Neuronal stem cell (in vitro differentiated cells): ENCODE results near the gene OLFML2B.

Experiments
- DNase-seq: peaks from one replicate; pipeline ENCODE4 v3.0.0-alpha.2; 2013; ENCODE audit warnings: low spot score
- H2AFZ ChIP-seq: one replicate; pipeline ENCODE4 v1.6.1; 2013; ENCODE audit warnings: mild to moderate bottlenecking, low read length, inconsistent platforms
- H2AK5ac ChIP-seq: 2 replicates; pipeline ENCODE4 v1.6.1; 2013; ENCODE audit warnings: low read depth, mild to moderate bottlenecking, inconsistent platforms, low read length, moderate library complexity, mixed read lengths
- H2BK120ac ChIP-seq: 2 replicates; pipeline ENCODE4 v1.6.1; 2013; ENCODE audit warnings: low read depth, mild to moderate bottlenecking, inconsistent platforms, low read length, moderate library complexity, mixed read lengths
- H2BK12ac ChIP-seq: one replicate; pipeline ENCODE4 v1.6.1; 2013; ENCODE audit warnings: low read length, inconsistent platforms
- H2BK15ac ChIP-seq: 2 replicates; pipeline ENCODE4 v1.6.1; 2013; ENCODE audit warnings: mild to moderate bottlenecking, low read length, inconsistent platforms, mixed read lengths
- H2BK5ac ChIP-seq: one replicate; pipeline ENCODE4 v1.6.1; 2013; ENCODE audit warnings: inconsistent platforms, mild to moderate bottlenecking, low read length, moderate library complexity
- H3K14ac ChIP-seq: one replicate; pipeline ENCODE4 v1.6.1; 2013; ENCODE audit warnings: low read length, inconsistent platforms
- H3K18ac ChIP-seq: 2 replicates; pipeline ENCODE4 v1.6.1; 2013; ENCODE audit warnings: low read length, inconsistent platforms
- H3K23ac ChIP-seq: 2 replicates; pipeline ENCODE4 v1.6.1; 2013; ENCODE audit warnings: low read depth, mild to moderate bottlenecking, mixed read lengths, low read length, inconsistent platforms; ENCODE audit not compliant: poor library complexity
- H3K27ac ChIP-seq: replicated peaks from 3 replicates; pipeline ENCODE4 v1.5.1; 2013; ENCODE audit warnings: low read length, inconsistent platforms
- H3K27me3 ChIP-seq, 3 experiments: 2 replicates each; pipeline ENCODE4 v1.6.1; 2013; ENCODE audit warnings: low read length in 3 of 3, mild to moderate bottlenecking in 2 of 3, inconsistent platforms in 1 of 3, low read depth in 1 of 3, mixed read lengths in 1 of 3, moderate library complexity in 1 of 3; ENCODE audit not compliant: control insufficient read depth in 3 of 3, insufficient read depth in 3 of 3
- H3K36me3 ChIP-seq, 2 donors: replicated peaks in 1 of 2; 2 replicates each; pipeline ENCODE4 v1.6.1; 2013; ENCODE audit warnings: low read length in 2 of 2; ENCODE audit not compliant: control insufficient read depth in 2 of 2, insufficient read depth in 2 of 2
- H3K4ac ChIP-seq: 2 replicates; pipeline ENCODE4 v1.6.1; 2013; ENCODE audit warnings: inconsistent platforms, mild to moderate bottlenecking, low read length, moderate library complexity
- H3K4me1 ChIP-seq, 2 donors: 1 replicate in 1 of 2; 2 replicates in 1 of 2; pipeline ENCODE4 v1.6.1; 2013; ENCODE audit warnings: low read length in 2 of 2, low read depth in 1 of 2; ENCODE audit not compliant: control insufficient read depth in 2 of 2, insufficient read depth in 1 of 2
- H3K4me2 ChIP-seq: one replicate; pipeline ENCODE4 v1.6.1; 2013; ENCODE audit warnings: mild to moderate bottlenecking, low read length, inconsistent platforms; ENCODE audit not compliant: insufficient read depth, poor library complexity, severe bottlenecking
- H3K4me3 ChIP-seq, 2 donors: 2 replicates each; pipeline ENCODE4 v1.5.1; 2013; ENCODE audit warnings: low read length in 2 of 2, mild to moderate bottlenecking in 2 of 2, inconsistent platforms in 1 of 2, moderate library complexity in 1 of 2
- H3K79me1 ChIP-seq: one replicate; pipeline ENCODE4 v1.6.1; 2013; ENCODE audit warnings: low read depth, mild to moderate bottlenecking, inconsistent platforms, low read length, moderate library complexity
- H3K9ac ChIP-seq: one replicate; pipeline ENCODE4 v1.6.1; 2013; ENCODE audit warnings: mild to moderate bottlenecking, low read depth, low read length, inconsistent platforms; ENCODE audit not compliant: poor library complexity
- H3K9me3 ChIP-seq, 2 donors: replicated peaks in 1 of 2; 2 replicates each; pipeline versions ENCODE3 to v1.6.1; 2013; ENCODE audit warnings: low read length in 2 of 2, mild to moderate bottlenecking in 2 of 2, inconsistent platforms in 1 of 2, low read depth in 1 of 2, mixed read lengths in 1 of 2, moderate library complexity in 1 of 2; ENCODE audit not compliant: control insufficient read depth in 2 of 2, insufficient read depth in 1 of 2
- H4K8ac ChIP-seq: one replicate; pipeline ENCODE4 v1.6.1; 2013; ENCODE audit warnings: low read depth, mild to moderate bottlenecking, inconsistent platforms, low read length, moderate library complexity
- H4K91ac ChIP-seq: one replicate; pipeline ENCODE4 v1.6.1; 2013; ENCODE audit warnings: low read length, low read depth, mild to moderate bottlenecking, inconsistent platforms; ENCODE audit not compliant: poor library complexity
- WGBS, 2 donors: extraction: QIAGEN DNeasy Blood & Tissue Kit; methylation state at CpG; one replicate each; pipeline ENCODE4 v1.1.7; 2013; ENCODE audit warnings: missing lambda C conversion rate in 2 of 2, mixed read lengths in 1 of 2; ENCODE audit not compliant: insufficient read length in 2 of 2, insufficient replicate concordance in 1 of 2; ENCODE audit errors: extremely low coverage in 2 of 2; 5-methylcytosine and 5-hydroxymethylcytosine counted together

OLFML2B gene

GRCh38 chr1:162059721-162060120, 36.1 kb upstream of the OLFML2B start:
- H3K4me3 ChIP-seq = no peak overlapping the region
- no CpG with 5 or more reads among the region's 3 CpGs for WGBS, 2 donors
- no peak overlapping the region for H2BK5ac ChIP-seq
- H2BK120ac ChIP-seq = no peak overlapping the region
- H2AK5ac ChIP-seq = no peak overlapping the region
- H3K79me1 ChIP-seq = no peaks in the 10 kb centered on the region
- H3K18ac ChIP-seq = peak overlapping the region; percentile 11
- H2BK12ac ChIP-seq = no peak overlapping the region
- H2AFZ ChIP-seq = no peak overlapping the region
- no peak overlapping the region for H3K27ac ChIP-seq
- H2BK15ac ChIP-seq = no peak overlapping the region
- H3K9ac ChIP-seq = no peak overlapping the region
- no peak overlapping the region for H3K14ac ChIP-seq
- H3K4me1 ChIP-seq = peaks cover 3 to 7% of the 10 kb centered on the region in 2 donors
- no peaks in the 10 kb centered on the region for H3K9me3 ChIP-seq
- H3K4me2 ChIP-seq = no peak overlapping the region
- no peak overlapping the region for H3K4ac ChIP-seq
- DNase-seq = no peak
- no peak overlapping the region for H4K8ac ChIP-seq
- no peak overlapping the region for H3K23ac ChIP-seq
- H3K27me3 ChIP-seq = no peaks in the 10 kb centered on the region
- no peaks in the 10 kb centered on the region for H3K36me3 ChIP-seq
- no peak overlapping the region for H4K91ac ChIP-seq

GRCh38 chr1:162056579-162056978, 32.9 kb upstream of the OLFML2B start:
- Histone ChIP-seq H2AFZ (peak overlapping the region; percentile 47), H3K79me1 (no peaks in the 10 kb centered on the region), H3K18ac (no peak overlapping the region)

GRCh38 chr1:162056043-162056442, 32.4 kb upstream of the OLFML2B start:
- WGBS, 2 donors = no CpG with 5 or more reads among the region's 3 CpGs
- Histone ChIP-seq H3K9ac (no peak overlapping the region), H3K27ac (no peak overlapping the region)

More at GRCh38 chr1:162056579-162056978, 32.9 kb upstream of the OLFML2B start:
- no peak for DNase-seq
- Histone ChIP-seq H3K36me3 (no peaks in the 10 kb centered on the region), H3K4me2 (no peak overlapping the region), H3K23ac (no peak overlapping the region), H2BK12ac (no peak overlapping the region), H4K91ac (no peak overlapping the region), H2BK15ac (no peak overlapping the region), H2AK5ac (no peak overlapping the region), H2BK120ac (no peak overlapping the region), H3K9ac (no peak overlapping the region), H3K27ac (no peak overlapping the region), H3K4me3 (no peak overlapping the region), H3K4me1 (no peaks in the 10 kb centered on the region), H3K14ac (no peak overlapping the region), H3K9me3 (no peaks in the 10 kb centered on the region), H2BK5ac (no peak overlapping the region), H3K4ac (no peak overlapping the region), H3K27me3 (no peaks in the 10 kb centered on the region), H4K8ac (no peak overlapping the region)
- WGBS, 2 donors = no CpG with 5 or more reads among the region's 3 CpGs

GRCh38 chr1:162055062-162055461, 31.4 kb upstream of the OLFML2B start:
- no peak overlapping the region for H4K91ac ChIP-seq
- no peak overlapping the region for H4K8ac ChIP-seq
- H2BK5ac ChIP-seq = no peak overlapping the region
- H3K18ac ChIP-seq = no peak overlapping the region
- H3K23ac ChIP-seq = no peak overlapping the region
- WGBS, 2 donors = no CpG with 5 or more reads among the region's 3 CpGs
- no peaks in the 10 kb centered on the region for H3K36me3 ChIP-seq
- no peak overlapping the region for H2BK120ac ChIP-seq
- H3K4ac ChIP-seq = no peak overlapping the region
- no peak overlapping the region for H2BK12ac ChIP-seq
- no peak overlapping the region for H3K14ac ChIP-seq
- H3K4me3 ChIP-seq = no peak overlapping the region
- no peaks in the 10 kb centered on the region for H3K79me1 ChIP-seq
- no peak overlapping the region for H3K27ac ChIP-seq
- H3K27me3 ChIP-seq = no peaks in the 10 kb centered on the region
- H2AK5ac ChIP-seq = no peak overlapping the region
- H3K4me1 ChIP-seq = no peaks in the 10 kb centered on the region
- no peak overlapping the region for H2BK15ac ChIP-seq
- no peak overlapping the region for H3K9ac ChIP-seq
- no peak for DNase-seq
- H3K4me2 ChIP-seq = no peak overlapping the region
- no peaks in the 10 kb centered on the region for H3K9me3 ChIP-seq
- H2AFZ ChIP-seq = no peak overlapping the region

More at GRCh38 chr1:162056043-162056442, 32.4 kb upstream of the OLFML2B start:
- Histone ChIP-seq H2BK120ac (no peak overlapping the region), H2AK5ac (no peak overlapping the region), H3K27me3 (no peaks in the 10 kb centered on the region), H2BK12ac (no peak overlapping the region), H3K4ac (no peak overlapping the region), H3K79me1 (no peaks in the 10 kb centered on the region), H4K8ac (no peak overlapping the region), H3K36me3 (no peaks in the 10 kb centered on the region), H2AFZ (peak overlapping the region; percentile 47), H4K91ac (no peak overlapping the region), H3K4me1 (no peaks in the 10 kb centered on the region), H3K14ac (no peak overlapping the region), H3K4me2 (no peak overlapping the region), H3K4me3 (no peak overlapping the region), H2BK5ac (no peak overlapping the region), H3K9me3 (no peaks in the 10 kb centered on the region), H3K23ac (no peak overlapping the region), H3K18ac (no peak overlapping the region), H2BK15ac (no peak overlapping the region)
- peak; percentile 65 for DNase-seq
